K562 (cell line): Measurements from ENCODE around the gene SMG5. TPM values are rescaled to one million over a fixed set of nuclear protein-coding genes. Genes with fewer than 3 reads are reported as not detected.
A peak's percentile ranks its signal among the peaks of the same experiment; 100 is the strongest.

Experiments used
- ATF1 ChIP-seq, 2 experiments: fragments of 450-650 bp in 1 of 2; IDR thresholded peaks; 2 replicates each; pipeline ENCODE4 v1.6.1; 2016; ENCODE audit warnings: missing compliant biosample characterization in 1 of 2, missing genetic modification characterization in 1 of 2
- BACH1 ChIP-seq: fragments of 200-800 bp; sonication (Bioruptor generic); IDR thresholded peaks from 2 replicates; pipeline ENCODE4 v1.6.1; 2016; ENCODE audit warnings: missing genetic modification characterization, missing compliant biosample characterization
- CAMTA2 ChIP-seq: fragments of 250-450 bp; sonication (Bioruptor Pico); conservative IDR thresholded peaks from 2 replicates; pipeline ENCODE4 v1.5.1; 2022
- CREM ChIP-seq: IDR thresholded peaks from 2 replicates; pipeline ENCODE4 v1.6.1; 2014; ENCODE audit warnings: antibody characterized with exemption, low read depth
- DPF2 ChIP-seq: fragments of 450-650 bp; IDR thresholded peaks from 2 replicates; pipeline ENCODE4 v1.6.1; 2016
- FOXK2 ChIP-seq, 2 experiments: fragments of 450-650 bp; IDR thresholded peaks in 1 of 2; conservative IDR thresholded peaks in 1 of 2; 2 replicates each; pipeline ENCODE4 v1.6.1; 2016; ENCODE audit warnings: low read depth in 2 of 2, mild to moderate bottlenecking in 1 of 2
- NUFIP1 ChIP-seq: fragments of 450-650 bp; IDR thresholded peaks from 2 replicates; pipeline ENCODE4 v1.6.1; 2018; ENCODE audit not compliant: partially characterized antibody
- RBM17 ChIP-seq: fragments of 200-400 bp; formaldehyde crosslinking; IDR thresholded peaks from 2 replicates; pipeline ENCODE4 v1.6.1; 2017; ENCODE audit warnings: low read depth, mild to moderate bottlenecking, low read length, borderline replicate concordance
- ZNF23 ChIP-seq: fragments of 250-450 bp; sonication (Bioruptor Pico); IDR thresholded peaks from 2 replicates; pipeline ENCODE4 v1.4.0; 2020; ENCODE audit warnings: mild to moderate bottlenecking
- ZNF384 ChIP-seq: IDR thresholded peaks from 2 replicates; pipeline ENCODE4 v1.6.1; 2012; ENCODE audit warnings: low read depth, low read length, improper control_type of control experiment
- polyA plus RNA-seq, 8 experiments: library from polyadenylated mRNA; depleted of rRNA in 4 of 8; stranded (reverse) in 5 of 8; unstranded in 3 of 8; fragments of >200 nt; fragmentation: Nextera tagmentation in 2 of 8; fragmentation: Illumina TruSeq in 1 of 8; extraction: Ambion mirVana in 2 of 8; extraction: Trizol in 1 of 8; gene quantifications; 2 replicates each; pipeline versions ENCODE4 v1.2.1 to v1.2.3, GENCODE V29; 2011 to 2014; ENCODE audit warnings: inconsistent platforms in 1 of 8, missing spikeins in 1 of 8
- total RNA-seq, 7 experiments: library from RNA; depleted of rRNA in 6 of 7; stranded (reverse); fragments of >200 nt in 6 of 7; fragmentation: Illumina TruSeq in 2 of 7; extraction: Trizol in 2 of 7; gene quantifications; 2 replicates each; pipeline versions ENCODE4 v1.2.1 to v1.2.3, GENCODE V29; 2011 to 2021; ENCODE audit warnings: low replicate concordance in 1 of 7
- TF ChIP-seq, protein P1 (sequence below): sonication (generic); formaldehyde crosslinking; IDR thresholded peaks from 2 replicates; pipeline ENCODE4 v1.8.0; 2022; ENCODE audit warnings: mild to moderate bottlenecking, missing genetic modification reagents
- TF ChIP-seq, protein P2 (sequence below): sonication (generic); formaldehyde crosslinking; IDR thresholded peaks from 2 replicates; pipeline ENCODE4 v1.8.1; 2023; ENCODE audit warnings: mild to moderate bottlenecking, missing genetic modification reagents
- TF ChIP-seq, protein P3 (sequence below): fragments of 250-450 bp; sonication (Bioruptor Pico); IDR thresholded peaks from 2 replicates; pipeline ENCODE4 v1.4.0; 2020; ENCODE audit warnings: mild to moderate bottlenecking, moderate library complexity, borderline replicate concordance
- TF ChIP-seq, protein P4 (sequence below): fragments of 450-650 bp; IDR thresholded peaks from 2 replicates; pipeline ENCODE4 v1.6.1; 2016
- TF ChIP-seq, protein P5 (sequence below): fragments of 450-650 bp; IDR thresholded peaks from 2 replicates; pipeline ENCODE4 v1.6.1; 2017; ENCODE audit warnings: antibody characterized with exemption

SMG5 gene
- total and polyA plus RNA-seq, 9 of the 15 experiments (the other 6 are each of a cell fraction or from before 2014, with no cell fraction given), result 1.4 to 85.9 (median 53.0) TPM

DNA sequence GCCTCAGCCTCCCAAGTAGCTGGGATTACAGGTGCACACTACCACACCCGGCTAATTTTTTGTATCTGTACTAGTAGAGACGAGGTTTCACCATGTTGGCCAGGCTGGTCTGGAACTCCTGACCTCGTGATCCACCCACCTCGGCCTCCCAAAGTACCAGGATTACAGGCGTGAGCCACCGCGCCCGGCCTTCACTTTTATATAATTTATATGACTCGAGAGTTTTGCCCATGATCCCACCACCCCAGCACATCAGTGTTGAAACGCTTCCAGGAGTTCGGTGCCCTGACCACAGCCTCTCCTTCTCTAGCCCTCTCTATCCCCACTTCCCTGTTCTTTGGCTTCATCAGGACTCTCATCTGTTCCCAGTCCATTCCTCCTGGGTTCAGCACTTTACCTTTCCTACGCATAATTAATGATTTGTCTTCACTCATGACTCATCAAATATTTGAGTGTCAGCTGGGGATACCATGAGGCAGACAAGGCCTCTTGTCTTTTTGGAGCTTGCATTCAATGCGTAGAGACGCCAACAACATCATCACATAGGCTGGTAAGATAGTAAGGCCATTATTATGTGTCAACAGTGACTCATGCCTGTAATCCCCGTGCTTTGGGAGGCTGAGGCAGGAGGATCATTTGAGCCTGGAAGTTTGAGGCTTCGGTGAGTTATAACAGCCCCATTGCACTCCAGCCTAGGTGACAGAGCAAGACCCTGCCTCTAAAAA is 68.4 kb downstream of the SMG5 start (continued):
- TF ChIP-seq, protein P1, sequence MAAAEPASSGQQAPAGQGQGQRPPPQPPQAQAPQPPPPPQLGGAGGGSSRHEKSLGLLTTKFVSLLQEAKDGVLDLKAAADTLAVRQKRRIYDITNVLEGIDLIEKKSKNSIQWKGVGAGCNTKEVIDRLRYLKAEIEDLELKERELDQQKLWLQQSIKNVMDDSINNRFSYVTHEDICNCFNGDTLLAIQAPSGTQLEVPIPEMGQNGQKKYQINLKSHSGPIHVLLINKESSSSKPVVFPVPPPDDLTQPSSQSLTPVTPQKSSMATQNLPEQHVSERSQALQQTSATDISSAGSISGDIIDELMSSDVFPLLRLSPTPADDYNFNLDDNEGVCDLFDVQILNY (CRISPR knock-in tag), result no peak
- TF ChIP-seq, protein P2, sequence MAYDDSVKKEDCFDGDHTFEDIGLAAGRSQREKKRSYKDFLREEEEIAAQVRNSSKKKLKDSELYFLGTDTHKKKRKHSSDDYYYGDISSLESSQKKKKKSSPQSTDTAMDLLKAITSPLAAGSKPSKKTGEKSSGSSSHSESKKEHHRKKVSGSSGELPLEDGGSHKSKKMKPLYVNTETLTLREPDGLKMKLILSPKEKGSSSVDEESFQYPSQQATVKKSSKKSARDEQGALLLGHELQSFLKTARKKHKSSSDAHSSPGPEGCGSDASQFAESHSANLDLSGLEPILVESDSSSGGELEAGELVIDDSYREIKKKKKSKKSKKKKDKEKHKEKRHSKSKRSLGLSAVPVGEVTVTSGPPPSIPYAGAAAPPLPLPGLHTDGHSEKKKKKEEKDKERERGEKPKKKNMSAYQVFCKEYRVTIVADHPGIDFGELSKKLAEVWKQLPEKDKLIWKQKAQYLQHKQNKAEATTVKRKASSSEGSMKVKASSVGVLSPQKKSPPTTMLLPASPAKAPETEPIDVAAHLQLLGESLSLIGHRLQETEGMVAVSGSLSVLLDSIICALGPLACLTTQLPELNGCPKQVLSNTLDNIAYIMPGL, result no peak
- TF ChIP-seq, protein P3, sequence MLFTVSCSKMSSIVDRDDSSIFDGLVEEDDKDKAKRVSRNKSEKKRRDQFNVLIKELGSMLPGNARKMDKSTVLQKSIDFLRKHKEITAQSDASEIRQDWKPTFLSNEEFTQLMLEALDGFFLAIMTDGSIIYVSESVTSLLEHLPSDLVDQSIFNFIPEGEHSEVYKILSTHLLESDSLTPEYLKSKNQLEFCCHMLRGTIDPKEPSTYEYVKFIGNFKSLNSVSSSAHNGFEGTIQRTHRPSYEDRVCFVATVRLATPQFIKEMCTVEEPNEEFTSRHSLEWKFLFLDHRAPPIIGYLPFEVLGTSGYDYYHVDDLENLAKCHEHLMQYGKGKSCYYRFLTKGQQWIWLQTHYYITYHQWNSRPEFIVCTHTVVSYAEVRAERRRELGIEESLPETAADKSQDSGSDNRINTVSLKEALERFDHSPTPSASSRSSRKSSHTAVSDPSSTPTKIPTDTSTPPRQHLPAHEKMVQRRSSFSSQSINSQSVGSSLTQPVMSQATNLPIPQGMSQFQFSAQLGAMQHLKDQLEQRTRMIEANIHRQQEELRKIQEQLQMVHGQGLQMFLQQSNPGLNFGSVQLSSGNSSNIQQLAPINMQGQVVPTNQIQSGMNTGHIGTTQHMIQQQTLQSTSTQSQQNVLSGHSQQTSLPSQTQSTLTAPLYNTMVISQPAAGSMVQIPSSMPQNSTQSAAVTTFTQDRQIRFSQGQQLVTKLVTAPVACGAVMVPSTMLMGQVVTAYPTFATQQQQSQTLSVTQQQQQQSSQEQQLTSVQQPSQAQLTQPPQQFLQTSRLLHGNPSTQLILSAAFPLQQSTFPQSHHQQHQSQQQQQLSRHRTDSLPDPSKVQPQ (CRISPR knock-in tag), result no peak
- peak; percentile 85; the same call in 1 of the 2 replicates for TF ChIP-seq BACH1 (tag)
- TF ChIP-seq DPF2, result peak; percentile 85
- no peak for TF ChIP-seq NUFIP1
- TF ChIP-seq FOXK2 (conservative IDR thresholded peaks at IDR 0.05 in 1 of 2, IDR thresholded peaks at IDR 0.05 in 1 of 2; ENCODE audit: low read depth in 2 of 2), result peak; percentile 36 to 58; a peak in 1 of 4 replicates
- no peak for TF ChIP-seq RBM17
- TF ChIP-seq CAMTA2, result no peak
- TF ChIP-seq ZNF23, result no peak
- TF ChIP-seq, protein P4, sequence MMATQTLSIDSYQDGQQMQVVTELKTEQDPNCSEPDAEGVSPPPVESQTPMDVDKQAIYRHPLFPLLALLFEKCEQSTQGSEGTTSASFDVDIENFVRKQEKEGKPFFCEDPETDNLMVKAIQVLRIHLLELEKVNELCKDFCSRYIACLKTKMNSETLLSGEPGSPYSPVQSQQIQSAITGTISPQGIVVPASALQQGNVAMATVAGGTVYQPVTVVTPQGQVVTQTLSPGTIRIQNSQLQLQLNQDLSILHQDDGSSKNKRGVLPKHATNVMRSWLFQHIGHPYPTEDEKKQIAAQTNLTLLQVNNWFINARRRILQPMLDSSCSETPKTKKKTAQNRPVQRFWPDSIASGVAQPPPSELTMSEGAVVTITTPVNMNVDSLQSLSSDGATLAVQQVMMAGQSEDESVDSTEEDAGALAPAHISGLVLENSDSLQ, result peak; percentile 63
- peak; percentile 41; the same call in 1 of the 2 replicates for TF ChIP-seq CREM
- no peak for TF ChIP-seq ATF1 (CRISPR knock-in tag; IDR thresholded peaks at IDR 0.05)
- 0 out of 2 replicates have a peak, but pooled peaks have one; percentile 11 for TF ChIP-seq ATF1 (tag; IDR thresholded peaks at IDR 0.05)
- TF ChIP-seq, protein P5, sequence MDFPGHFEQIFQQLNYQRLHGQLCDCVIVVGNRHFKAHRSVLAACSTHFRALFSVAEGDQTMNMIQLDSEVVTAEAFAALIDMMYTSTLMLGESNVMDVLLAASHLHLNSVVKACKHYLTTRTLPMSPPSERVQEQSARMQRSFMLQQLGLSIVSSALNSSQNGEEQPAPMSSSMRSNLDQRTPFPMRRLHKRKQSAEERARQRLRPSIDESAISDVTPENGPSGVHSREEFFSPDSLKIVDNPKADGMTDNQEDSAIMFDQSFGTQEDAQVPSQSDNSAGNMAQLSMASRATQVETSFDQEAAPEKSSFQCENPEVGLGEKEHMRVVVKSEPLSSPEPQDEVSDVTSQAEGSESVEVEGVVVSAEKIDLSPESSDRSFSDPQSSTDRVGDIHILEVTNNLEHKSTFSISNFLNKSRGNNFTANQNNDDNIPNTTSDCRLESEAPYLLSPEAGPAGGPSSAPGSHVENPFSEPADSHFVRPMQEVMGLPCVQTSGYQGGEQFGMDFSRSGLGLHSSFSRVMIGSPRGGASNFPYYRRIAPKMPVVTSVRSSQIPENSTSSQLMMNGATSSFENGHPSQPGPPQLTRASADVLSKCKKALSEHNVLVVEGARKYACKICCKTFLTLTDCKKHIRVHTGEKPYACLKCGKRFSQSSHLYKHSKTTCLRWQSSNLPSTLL, result no peak
- no peak for TF ChIP-seq ZNF384
